Measurements from ENCODE around the gene PRODH. TPM values are rescaled to one million over a fixed set of nuclear protein-coding genes. Genes with fewer than 3 reads are reported as not detected.
"Not testable (repeated sequence)": the region's sequence is repeated elsewhere in the genome, so short reads cannot be mapped to it uniquely, and the experiment has no call there.

The PRODH gene
- total RNA-seq, 1 experiment from 2014 or later, result 0.18 TPM

DNA sequence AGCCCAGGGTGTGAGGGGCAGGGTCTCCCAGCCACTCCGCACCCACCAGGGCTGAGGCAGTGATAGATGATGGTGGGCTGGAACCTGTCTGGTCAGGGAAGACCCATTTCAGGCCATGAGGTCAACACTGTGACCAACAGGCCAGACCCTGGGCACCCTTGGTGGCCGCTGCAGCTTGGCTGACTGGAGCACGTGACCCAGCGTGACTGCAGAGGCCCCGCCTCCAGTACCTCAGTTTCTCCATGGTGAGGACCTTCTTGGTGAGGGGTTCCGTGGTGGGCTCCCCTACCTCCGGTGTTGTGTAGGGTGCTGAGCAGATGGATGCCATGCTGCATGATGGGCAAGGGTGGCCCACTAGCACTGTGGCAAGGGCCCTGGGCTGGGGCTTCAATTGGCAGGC lies 35.9 kb upstream of the PRODH start:
- not testable (repeated sequence) for H3K4me1 ChIP-seq, DNase-seq

DNA sequence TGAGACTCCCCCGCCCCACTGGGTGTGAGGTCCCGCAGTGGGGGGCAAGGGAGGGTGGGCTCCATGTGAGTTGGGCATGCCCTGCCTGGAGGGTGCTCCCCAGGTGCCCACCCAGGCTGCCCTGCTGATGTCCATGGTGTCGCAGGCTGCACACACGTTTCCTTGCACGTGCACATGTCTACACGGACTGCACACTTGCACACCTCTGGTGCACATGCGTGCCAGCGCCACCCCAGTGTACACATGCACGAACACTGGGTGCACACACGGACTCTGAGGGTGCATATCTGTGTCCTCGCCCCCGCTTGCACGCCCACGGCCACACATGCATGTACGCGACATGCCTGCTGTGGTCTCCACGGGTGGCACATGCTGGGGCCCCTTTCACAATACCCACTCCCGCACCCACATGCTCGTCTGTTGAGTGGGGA lies 35.2 kb upstream of the PRODH start:
- DNase-seq, result no peak
- H3K36me3 ChIP-seq, result no peaks in the 10 kb centered on the region
- no peaks in the 10 kb centered on the region for H3K9me3 ChIP-seq (replicated peaks)
- H3K4me3 ChIP-seq, result no peak overlapping the region
- no peak overlapping the region for H3K27ac ChIP-seq
- H3K27me3 ChIP-seq, result no peaks in the 10 kb centered on the region
- H3K4me1 ChIP-seq, result no peaks in the 10 kb centered on the region

More for the DNA sequence above, 35.9 kb upstream of the PRODH start:
- not testable (repeated sequence) for H3K4me3 ChIP-seq; H3K9me3 ChIP-seq (replicated peaks); H3K27me3 ChIP-seq; H3K36me3 ChIP-seq; H3K27ac ChIP-seq

DNA sequence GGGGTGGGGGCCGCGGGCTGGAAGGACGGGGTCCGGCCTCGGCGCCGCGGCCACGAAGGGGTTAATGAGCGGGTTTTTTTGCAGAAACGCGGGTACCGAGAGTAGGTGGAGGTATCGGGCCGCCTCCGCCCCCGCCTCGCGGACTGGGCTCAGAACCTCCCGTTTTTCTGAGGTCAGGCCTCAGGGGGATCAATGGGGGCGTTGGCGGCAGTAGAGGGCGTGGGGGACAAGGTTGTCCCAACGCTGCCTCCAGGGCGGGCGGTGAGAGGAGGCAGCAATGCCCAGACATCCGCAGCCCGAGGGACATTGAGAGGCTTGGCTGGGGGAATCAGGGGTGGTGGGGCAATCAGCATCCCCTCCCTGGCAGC lies 34.8 kb upstream of the PRODH start:
- Histone ChIP-seq H3K27me3 (no peaks in the 10 kb centered on the region), H3K4me3 (no peak overlapping the region), H3K9me3 (replicated peaks) (no peaks in the 10 kb centered on the region), H3K36me3 (no peaks in the 10 kb centered on the region), H3K27ac (no peak overlapping the region), H3K4me1 (no peaks in the 10 kb centered on the region)
- no peak for DNase-seq

DNA sequence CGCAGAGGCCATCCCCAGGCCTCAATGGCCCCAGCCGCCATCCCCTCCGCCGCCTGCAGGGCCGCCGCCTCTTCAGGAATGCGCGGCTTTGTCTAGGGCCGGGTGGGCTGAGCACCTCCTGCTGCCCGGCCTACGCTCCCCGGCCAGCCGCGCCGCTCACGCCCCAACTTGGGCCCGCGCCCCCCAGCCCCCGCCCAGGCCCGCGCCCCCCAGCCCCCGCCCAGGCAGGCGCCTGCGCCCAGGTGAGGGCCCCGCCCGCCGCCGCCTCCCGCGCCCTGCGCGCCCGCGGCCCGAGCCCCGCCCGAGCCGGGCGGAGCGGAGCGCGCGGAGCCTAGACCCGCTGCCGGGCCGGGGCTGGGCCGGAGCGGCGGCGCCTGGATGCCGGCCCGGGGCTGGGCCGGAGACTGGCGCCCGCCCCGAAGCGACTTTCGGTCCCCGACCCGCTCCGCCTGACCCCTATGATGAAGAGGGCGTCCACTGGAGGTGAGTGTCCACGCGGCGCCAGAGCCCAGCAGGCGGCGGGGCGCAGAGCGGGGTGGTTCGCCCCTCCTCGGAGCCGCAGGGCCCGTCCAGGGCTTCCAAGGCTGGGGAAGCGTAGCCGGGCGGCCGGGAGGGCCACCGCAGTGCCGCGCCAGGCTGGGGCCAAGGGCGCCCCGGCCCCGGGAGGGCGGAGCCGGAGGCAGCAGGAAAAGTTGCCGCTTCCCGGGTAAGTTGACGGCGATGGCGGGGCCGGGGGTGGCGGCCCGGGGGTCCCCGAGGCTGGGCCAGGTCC lies 34.3 kb upstream of the PRODH start:
- no peak overlapping the region for H3K4me3 ChIP-seq
- no peak for DNase-seq
- no peaks in the 10 kb centered on the region for H3K4me1 ChIP-seq
- H3K27ac ChIP-seq, result no peak overlapping the region
- H3K36me3 ChIP-seq, result no peaks in the 10 kb centered on the region
- H3K9me3 ChIP-seq (replicated peaks), result no peaks in the 10 kb centered on the region
- no peaks in the 10 kb centered on the region for H3K27me3 ChIP-seq

DNA sequence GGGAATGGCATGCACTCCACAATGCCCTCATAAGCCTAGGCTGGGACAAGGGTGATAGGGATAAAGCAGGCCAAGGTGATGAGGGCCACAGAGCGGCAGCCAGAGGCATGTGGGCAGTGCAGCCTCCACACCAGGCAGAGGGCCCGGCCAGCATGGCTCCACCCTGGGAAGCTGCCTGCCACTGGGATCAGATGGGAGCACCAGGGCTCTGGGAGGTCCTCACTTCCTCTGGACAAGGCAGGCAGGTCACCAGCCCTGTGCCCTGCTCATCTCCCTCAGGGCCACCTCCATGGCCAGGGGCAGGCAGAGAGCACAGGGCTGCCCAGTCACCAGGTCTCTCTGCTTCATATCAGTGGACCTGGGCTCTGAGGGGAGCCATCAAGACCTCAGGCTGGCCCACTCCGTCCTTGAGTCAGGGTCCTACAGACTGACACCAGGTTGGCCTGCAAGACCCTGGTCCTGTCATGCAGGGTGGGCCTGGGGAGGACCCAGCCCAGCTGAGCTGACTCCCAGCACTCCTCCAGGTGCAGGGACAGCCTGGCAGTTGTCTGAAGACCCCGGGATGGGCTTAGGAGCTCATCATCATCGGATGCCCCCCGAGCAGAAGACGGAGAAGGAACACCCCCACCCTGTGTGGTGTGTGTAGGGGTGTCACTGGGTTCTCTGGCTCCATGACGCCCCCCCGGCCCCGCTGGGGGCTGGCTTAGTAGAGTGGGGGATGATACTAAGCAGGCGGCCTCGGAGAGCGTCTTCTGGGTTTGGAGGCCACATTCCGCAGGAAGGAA lies 33.3 kb upstream of the PRODH start:
- H3K36me3 ChIP-seq; DNase-seq; H3K27ac ChIP-seq; H3K27me3 ChIP-seq; H3K4me3 ChIP-seq; H3K9me3 ChIP-seq (replicated peaks); H3K4me1 ChIP-seq: not testable (repeated sequence)

DNA sequence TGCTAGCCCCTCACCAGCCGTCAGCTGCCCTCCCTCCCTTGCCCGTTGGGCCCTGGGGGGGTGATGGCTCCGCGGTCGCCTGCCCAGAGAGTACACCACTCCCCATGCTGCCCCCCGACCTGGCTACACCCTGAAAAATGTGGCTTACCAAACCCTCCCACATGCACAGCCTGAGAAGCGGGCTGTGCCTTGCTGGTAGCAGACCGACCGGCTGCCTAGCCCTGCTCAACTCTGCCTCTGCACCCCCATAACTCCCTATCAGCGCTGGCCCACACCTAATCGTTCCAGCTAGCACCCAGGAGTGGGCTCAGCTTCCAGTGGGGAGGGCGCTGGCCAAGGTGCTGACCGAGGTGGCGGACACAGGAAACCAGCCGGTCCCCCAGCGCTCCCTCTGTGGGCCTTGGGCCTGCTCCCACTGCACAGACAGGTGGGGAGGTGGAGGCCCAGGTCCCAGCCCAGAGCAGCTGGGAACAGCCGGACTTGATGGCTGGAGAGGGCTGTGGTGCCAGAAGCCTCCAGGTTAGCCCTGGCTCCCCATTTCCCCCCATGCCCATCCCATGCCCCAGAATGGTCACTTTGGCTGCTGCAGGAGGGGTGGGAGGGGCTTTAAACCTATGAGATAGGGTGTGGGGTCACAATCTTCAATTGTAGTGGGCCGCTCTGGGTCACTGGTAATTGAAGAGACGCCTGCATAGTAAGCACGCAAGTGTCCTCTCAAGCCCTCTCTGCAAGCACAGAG lies 32.1 kb upstream of the PRODH start:
- DNase-seq, result peak; percentile 63 to 65
- Histone ChIP-seq H3K4me3 (no peak overlapping the region), H3K4me1 (no peaks in the 10 kb centered on the region), H3K9me3 (replicated peaks) (no peaks in the 10 kb centered on the region), H3K36me3 (no peaks in the 10 kb centered on the region), H3K27ac (no peak overlapping the region), H3K27me3 (no peaks in the 10 kb centered on the region)

DNA sequence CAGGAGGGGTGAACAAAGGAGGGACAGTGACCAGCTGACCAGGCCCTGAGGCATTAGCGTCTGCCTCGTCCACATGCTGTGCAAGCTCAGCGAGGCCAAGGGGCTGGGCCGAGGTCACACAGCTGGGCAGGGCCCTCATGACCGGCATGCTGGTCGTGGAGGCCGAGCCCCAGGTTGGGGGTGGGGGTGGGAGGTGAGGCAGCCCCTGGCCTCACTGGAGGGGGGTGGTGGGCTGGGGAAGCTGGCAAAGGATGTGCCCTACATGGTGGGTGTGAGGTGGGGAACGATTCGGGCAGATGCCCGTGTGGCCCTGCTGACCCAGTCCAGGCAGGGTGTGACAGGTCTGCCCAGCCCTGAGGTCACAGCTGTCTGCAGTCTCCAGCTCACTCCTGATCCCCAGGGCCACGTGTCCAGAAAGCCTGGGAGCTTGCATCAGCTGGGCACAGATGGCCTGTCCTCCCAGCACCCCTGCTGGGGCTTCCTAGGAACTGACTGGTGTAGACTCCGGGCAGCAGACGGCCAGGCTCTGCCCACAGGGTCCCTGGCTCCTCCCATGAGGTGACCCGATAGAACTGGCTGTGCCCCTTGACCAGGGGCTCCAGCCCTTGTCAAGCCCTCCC lies 31.4 kb upstream of the PRODH start:
- H3K36me3 ChIP-seq; H3K27me3 ChIP-seq; H3K4me1 ChIP-seq; H3K4me3 ChIP-seq; H3K9me3 ChIP-seq (replicated peaks); H3K27ac ChIP-seq: not testable (repeated sequence)
- peak; percentile 54 to 71 for DNase-seq

DNA sequence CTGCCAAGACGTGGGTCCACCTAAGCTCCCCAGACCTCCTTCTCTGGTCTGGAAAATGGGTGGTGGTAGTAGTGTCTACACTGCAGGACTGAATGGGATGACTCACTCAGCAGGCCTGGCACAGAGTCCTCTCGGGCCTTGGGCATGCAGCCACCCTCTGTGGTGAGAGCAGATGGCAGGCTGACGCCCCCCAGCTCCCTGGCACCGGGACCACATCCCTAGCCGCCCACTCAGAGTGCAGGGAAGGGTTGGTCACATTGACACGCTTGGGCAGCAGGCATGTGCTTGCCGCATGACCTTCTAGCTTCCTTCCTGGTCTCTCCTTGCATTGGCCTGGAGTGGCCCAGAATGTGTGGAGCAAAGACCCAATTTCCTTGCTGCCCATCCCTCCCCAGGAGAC lies 30.7 kb upstream of the PRODH start:
- Histone ChIP-seq H3K9me3 (replicated peaks) (no peaks in the 10 kb centered on the region), H3K36me3 (no peaks in the 10 kb centered on the region), H3K4me1 (no peaks in the 10 kb centered on the region), H3K27ac (no peak overlapping the region), H3K4me3 (no peak overlapping the region), H3K27me3 (no peaks in the 10 kb centered on the region)
- DNase-seq, result no peak

DNA sequence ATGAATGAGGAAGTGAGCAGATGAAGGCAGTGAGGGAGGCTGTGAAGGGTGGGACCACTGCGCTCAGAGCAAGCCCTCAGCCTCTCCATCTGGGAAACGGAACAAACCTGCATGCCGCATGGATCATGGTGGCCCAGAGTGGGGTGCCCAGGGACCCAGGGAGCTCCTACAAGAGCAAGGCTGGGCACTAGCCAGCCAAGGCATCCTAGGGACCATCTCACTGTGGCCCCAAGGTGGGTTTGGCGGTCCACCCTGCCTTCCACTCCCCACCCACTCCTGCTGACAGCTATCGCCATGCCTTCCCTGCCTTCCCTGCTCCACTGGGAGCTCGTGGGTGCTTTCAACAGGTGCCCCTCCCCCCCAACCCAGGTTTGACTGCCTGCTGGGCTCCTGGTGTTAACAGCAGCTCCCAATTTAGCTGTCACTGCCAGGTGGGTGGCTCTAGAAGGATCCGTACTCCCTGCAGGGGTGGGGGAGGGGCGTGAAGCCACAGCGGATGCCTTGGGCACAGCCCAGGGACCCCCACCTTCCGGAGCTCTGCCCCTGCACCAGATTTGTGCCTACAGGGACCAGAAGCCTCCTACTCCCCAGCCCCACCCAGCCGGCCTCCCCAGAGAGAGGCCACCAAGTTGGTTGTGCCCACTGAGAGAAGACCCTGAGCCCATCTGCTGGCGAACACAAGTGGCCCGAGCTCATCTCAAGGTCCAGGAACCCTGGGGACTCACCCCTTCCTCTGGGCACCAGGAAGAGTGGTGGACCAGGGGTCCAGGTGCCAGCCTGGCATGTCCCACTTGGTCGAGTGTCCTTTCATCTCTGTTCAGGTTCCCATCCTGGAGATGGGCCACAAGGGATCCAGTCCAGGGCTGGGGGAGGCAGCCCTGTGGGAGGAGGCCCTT lies 29.7 kb upstream of the PRODH start:
- DNase-seq, result no peak
- no peaks in the 10 kb centered on the region for H3K9me3 ChIP-seq (replicated peaks)

DNA sequence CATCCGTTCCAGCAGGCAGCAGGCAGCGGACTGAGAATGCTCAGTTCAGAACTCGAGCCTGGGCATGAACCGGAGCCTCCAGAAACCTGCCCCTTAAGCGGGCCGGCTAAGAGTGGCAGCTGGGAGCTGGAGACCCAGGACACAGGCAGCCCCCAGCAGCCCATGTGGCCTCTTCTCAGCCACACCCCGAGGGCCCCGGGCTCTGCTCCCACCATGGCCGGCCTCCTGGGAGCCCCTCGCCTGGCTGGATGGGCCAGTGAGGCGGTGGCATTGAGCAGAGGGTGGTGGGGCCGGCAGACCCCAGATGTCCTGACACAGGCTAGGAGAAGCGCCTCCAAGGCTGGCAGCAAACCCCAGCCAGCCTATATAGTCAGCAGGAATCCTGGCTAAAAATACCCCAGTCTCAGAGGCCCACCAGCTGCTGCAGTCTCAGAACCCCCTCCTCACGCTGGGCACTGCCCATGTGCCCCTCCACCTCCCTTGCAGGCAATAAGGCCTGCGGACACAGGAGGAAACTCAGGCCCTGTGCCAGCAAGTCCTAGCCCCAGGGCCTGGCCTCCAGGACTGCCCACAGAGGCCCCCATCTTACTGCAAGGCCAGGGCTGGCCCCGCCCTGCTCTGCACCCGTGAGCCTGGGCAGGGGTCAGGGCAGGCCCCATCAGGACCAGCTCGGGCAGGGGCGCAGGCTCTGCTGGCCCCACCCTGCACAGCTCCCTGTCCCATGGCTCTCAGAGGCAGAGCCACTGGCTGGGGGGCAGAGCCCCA lies 28.6 kb upstream of the PRODH start:
- H3K36me3 ChIP-seq; H3K4me3 ChIP-seq; H3K4me1 ChIP-seq; H3K27ac ChIP-seq; DNase-seq; H3K9me3 ChIP-seq (replicated peaks); H3K27me3 ChIP-seq: not testable (repeated sequence)

More for the DNA sequence above, 29.7 kb upstream of the PRODH start:
- Histone ChIP-seq H3K4me1 (no peaks in the 10 kb centered on the region), H3K4me3 (no peak overlapping the region), H3K27me3 (no peaks in the 10 kb centered on the region), H3K27ac (no peak overlapping the region), H3K36me3 (no peaks in the 10 kb centered on the region)

DNA sequence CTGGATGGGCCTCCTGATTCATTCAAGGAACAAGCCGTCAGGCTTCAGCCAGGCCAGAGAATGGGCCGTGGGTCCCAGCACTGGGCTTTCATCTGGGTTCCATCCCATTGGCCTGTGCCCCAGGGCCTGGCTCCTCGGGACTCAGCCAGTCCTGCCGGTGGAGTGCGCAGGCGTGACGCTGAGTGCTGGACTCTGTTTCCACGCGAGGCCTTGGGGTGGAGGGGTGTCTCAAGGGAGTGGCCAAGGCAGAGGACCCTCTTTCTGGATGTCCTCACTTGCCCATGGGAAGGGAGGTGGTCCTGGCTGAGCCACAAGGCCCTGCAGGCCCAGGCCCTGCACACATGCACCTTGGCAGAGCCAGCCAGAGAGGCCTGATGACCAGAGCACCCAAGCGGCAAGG lies 28.0 kb upstream of the PRODH start:
- not testable (repeated sequence) for H3K27me3 ChIP-seq; H3K36me3 ChIP-seq; H3K4me3 ChIP-seq; DNase-seq; H3K9me3 ChIP-seq (replicated peaks); H3K27ac ChIP-seq; H3K4me1 ChIP-seq

DNA sequence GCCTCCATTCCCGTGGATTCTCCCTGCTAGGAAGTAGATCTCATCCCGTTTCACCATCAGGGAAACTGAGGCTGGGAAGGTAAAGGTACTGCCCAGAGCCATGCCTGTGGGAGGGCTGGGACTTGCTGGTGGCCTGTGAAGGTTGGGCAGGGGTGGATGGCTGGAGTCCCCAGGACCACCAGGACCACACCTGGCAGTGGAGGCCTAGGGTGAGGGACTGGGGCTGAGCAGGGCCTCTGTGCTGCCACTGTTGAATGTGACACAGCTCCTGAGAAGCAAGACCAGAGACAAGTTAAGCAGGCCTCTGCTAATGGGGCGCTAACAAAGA lies 26.2 kb upstream of the PRODH start:
- H3K9me3 ChIP-seq (replicated peaks), result no peaks in the 10 kb centered on the region
- no peak for DNase-seq
- H3K4me1 ChIP-seq, result no peaks in the 10 kb centered on the region

DNA sequence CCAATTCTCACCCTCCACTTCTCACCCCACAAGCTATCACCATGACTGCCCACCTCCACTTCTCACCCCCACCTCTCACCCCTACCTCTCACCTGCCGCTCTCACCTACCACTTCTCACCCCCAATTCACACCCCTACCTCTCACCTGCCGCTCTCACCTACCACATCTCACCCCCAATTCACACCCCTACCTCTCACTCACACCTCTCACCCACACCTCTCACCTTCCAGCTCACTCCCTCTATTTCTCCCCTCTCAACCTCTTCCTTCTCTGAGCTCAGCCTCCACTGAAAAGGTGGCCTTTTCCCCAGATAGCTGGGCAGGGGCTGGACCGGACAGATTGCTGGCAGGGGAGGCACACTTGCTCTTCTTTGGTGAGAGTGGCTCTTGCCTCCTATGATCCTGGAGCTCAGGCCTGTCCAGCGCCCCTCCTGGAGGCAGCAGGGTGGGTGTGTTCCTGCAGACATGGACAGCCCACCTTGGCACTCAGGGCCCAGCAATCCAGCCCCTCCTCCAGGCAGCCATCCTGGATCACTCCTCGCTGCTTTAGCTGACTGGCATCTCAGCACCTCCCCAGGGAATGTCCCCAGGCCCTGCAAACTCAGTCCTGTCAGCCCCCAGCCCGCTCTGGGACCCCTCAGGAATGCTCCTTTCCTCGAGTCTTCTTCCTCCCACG lies 25.7 kb upstream of the PRODH start:
- H3K4me1 ChIP-seq; H3K27me3 ChIP-seq; H3K9me3 ChIP-seq (replicated peaks); H3K36me3 ChIP-seq; DNase-seq; H3K4me3 ChIP-seq; H3K27ac ChIP-seq: not testable (repeated sequence)

More for the DNA sequence above, 26.2 kb upstream of the PRODH start:
- Histone ChIP-seq H3K27ac (no peak overlapping the region), H3K36me3 (no peaks in the 10 kb centered on the region), H3K27me3 (no peaks in the 10 kb centered on the region), H3K4me3 (no peak overlapping the region)

Data from SJCRH30 (cell line).